Muscle layer of colon (tissue), 2 donors: ENCODE measurements around the gene PRR19.
"Not testable (repeated sequence)": the region's sequence is repeated elsewhere in the genome, so short reads cannot be mapped to it uniquely, and the experiment has no call there.

ENCODE experiments used
- H3K27ac ChIP-seq: one replicate; pipeline ENCODE4 v1.7.0; 2013; ENCODE audit warnings: low read depth, mild to moderate bottlenecking, low read length, moderate library complexity
- H3K27me3 ChIP-seq, 2 donors: one replicate each; pipeline ENCODE4 v1.7.0; 2013; ENCODE audit warnings: low read length in 2 of 2, mild to moderate bottlenecking in 2 of 2; ENCODE audit not compliant: insufficient read depth in 2 of 2, control insufficient read depth in 1 of 2
- H3K36me3 ChIP-seq: one replicate; pipeline ENCODE4 v1.7.0; 2013; ENCODE audit warnings: mild to moderate bottlenecking, low read length; ENCODE audit not compliant: insufficient read depth
- H3K4me1 ChIP-seq: one replicate; pipeline ENCODE4 v1.7.0; 2013; ENCODE audit warnings: mild to moderate bottlenecking, low read length; ENCODE audit not compliant: insufficient read depth
- H3K4me3 ChIP-seq, 2 donors: one replicate each; pipeline ENCODE4 v1.7.0; 2013; ENCODE audit warnings: low read length in 2 of 2, low read depth in 1 of 2, mild to moderate bottlenecking in 1 of 2, moderate library complexity in 1 of 2
- H3K9ac ChIP-seq: one replicate; pipeline ENCODE4 v1.7.0; 2013; ENCODE audit warnings: low read length
- H3K9me3 ChIP-seq: one replicate; pipeline ENCODE4 v1.7.0; 2013; ENCODE audit warnings: mild to moderate bottlenecking, low read length
- donor health status: abdominal sarcoma.
- donor health status: Adenocarcinoma of cecum.

PRR19 gene

GRCh38 chr19:42334697-42335373, 32.9 kb downstream of the PRR19 start:
- Histone ChIP-seq H3K36me3 (peaks cover 18% of the 10 kb centered on the region), H3K9ac (no peak overlapping the region)

DNA sequence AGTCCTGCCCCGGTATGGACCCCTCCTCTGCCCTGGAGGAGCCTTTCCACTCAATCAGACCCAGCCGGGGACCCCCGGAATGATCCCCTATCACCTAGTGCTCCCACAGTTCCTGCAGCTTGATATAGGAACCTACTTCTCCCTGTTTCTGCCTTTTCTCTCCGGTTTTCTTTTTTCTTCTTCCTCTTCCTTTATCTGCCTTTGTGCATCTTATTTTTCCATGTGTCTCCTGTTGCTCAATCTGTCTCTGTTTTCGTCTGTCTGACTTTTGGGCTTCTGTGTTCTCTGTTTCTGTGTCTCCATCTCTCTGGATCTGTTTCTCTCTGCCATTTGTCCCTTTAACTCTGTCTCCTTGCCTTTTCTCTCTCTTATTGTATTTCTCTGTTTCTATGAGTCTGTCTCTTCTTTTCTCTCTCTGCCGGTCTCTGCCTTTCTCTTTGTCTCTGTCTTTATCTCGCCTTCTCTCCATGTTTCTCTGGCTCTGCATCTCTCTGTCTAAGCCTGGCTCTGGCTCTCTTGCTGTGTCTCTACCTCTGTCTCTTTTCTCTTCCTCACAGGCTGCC, 33.5 kb downstream of the PRR19 start:
- Histone ChIP-seq H3K27me3 (no peaks in the 10 kb centered on the region), H3K36me3 (peaks cover 18% of the 10 kb centered on the region), H3K4me1 (no peaks in the 10 kb centered on the region), H3K27ac (no peak overlapping the region), H3K9me3 (no peaks in the 10 kb centered on the region), H3K9ac (no peak overlapping the region), H3K4me3 (no peak overlapping the region)

More at GRCh38 chr19:42334697-42335373, 32.9 kb downstream of the PRR19 start:
- Histone ChIP-seq H3K27me3 (no peaks in the 10 kb centered on the region), H3K9me3 (no peaks in the 10 kb centered on the region), H3K27ac (no peak overlapping the region), H3K4me1 (no peaks in the 10 kb centered on the region), H3K4me3 (no peak overlapping the region)

- Histone ChIP-seq H3K4me1 (no peaks in the 10 kb centered on the region), H3K4me3 (no peak overlapping the region), H3K9ac (no peak overlapping the region), H3K27me3 (no peaks in the 10 kb centered on the region), H3K9me3 (no peaks in the 10 kb centered on the region), H3K27ac (no peak overlapping the region), H3K36me3 (peaks cover 18% of the 10 kb centered on the region)
Measured at GRCh38 chr19:42335971-42336370, 34.0 kb downstream of the PRR19 start.

DNA sequence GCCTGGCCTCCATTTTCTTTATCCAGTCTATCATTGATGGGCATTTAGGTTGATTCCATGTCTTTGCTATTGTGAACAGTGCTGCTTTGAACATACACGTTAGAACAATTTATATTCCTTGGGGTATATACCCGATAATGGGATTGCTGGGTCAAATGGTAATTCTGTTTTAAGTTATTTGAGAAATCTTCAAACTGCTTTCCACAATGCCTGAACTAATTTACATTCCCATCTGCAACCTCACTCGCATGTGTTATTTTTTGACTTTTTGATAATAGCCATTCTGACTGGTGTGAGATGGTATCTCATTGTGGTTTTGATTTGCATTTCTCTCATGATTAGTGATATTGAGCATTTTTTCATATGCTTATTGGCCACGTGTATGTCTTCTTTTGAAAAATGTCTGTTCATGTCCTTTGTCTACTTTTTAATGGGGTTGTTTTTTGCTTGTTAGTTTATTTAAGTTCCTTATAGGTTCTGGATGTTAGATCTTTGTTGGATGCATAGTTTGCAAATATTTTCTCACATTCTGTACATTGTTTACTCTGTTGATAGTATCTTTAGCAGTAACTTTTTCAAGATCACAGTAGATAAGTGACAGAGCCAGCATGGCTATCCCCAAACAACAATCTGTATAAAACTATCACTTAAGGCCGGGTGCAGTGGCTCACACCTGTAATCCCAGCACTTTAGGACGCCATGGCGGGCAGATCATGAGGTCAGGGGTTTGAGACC, 37.4 kb downstream of the PRR19 start:
- H3K4me1 ChIP-seq, H3K27me3 ChIP-seq, H3K4me3 ChIP-seq, H3K9ac ChIP-seq, H3K9me3 ChIP-seq, H3K27ac ChIP-seq: not testable (repeated sequence)
- H3K36me3 ChIP-seq, result peaks cover 25% of the 10 kb centered on the region

DNA sequence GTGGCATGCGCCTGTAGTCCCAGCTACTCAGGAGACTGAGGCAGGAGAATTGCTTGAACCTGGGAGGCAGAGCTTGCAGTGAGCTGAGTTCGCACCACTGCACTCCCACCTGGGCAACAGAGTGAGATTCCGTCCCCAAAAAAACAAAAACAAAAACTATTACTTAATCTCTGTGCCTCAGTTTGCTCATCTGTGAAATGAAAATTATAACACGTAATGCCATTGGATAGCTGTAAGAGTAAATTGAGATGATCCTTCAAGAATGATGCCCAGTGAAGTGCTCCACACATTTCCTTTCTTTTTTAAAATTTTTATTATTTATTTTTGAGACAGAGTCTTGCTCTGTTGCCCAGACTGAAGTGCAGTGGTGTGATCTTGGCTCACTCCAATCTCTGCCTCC, 38.0 kb downstream of the PRR19 start:
- H3K27me3 ChIP-seq, H3K9me3 ChIP-seq, H3K4me1 ChIP-seq, H3K27ac ChIP-seq, H3K4me3 ChIP-seq, H3K9ac ChIP-seq: not testable (repeated sequence)
- peaks cover 20% of the 10 kb centered on the region for H3K36me3 ChIP-seq

GRCh38 chr19:42343344-42344110, 41.6 kb downstream of the PRR19 start:
- H3K27me3 ChIP-seq, result no peaks in the 10 kb centered on the region
- H3K27ac ChIP-seq, result no peak overlapping the region
- no peaks in the 10 kb centered on the region for H3K4me1 ChIP-seq
- no peak overlapping the region for H3K4me3 ChIP-seq
- no peak overlapping the region for H3K9ac ChIP-seq
- H3K36me3 ChIP-seq, result peaks cover 16% of the 10 kb centered on the region
- no peaks in the 10 kb centered on the region for H3K9me3 ChIP-seq

DNA sequence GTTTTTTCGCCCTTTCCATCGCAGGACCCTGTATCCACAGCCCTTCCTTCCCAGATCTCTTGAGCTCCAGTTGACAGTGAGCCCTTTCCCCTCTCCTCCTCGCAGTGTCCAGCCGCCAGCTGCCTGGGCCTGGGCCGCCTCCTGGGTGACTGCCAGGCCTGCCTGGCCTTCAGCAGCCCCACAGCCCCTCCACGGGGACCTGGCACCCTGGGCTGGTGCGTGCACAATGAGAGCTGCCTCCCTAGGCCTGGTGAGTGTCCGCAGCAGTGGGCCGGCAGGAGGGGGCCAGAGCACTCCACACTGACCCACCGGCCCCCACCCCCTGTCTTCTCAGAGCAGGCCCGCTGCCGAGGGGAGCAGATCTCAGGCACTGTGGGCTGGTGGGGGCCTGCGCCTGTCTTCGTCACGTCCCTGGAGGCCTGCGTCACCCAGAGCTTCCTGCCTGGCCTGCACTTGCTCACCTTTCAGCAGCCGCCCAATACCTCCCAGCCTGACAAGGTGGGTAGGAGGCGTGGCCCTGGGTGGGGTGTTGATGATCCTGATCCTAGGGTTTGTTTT, 42.5 kb downstream of the PRR19 start:
- Histone ChIP-seq H3K27me3 (no peaks in the 10 kb centered on the region), H3K4me1 (no peaks in the 10 kb centered on the region), H3K4me3 (no peak overlapping the region), H3K36me3 (peaks cover 17% of the 10 kb centered on the region), H3K9me3 (no peaks in the 10 kb centered on the region), H3K9ac (no peak overlapping the region), H3K27ac (no peak overlapping the region)

- no peaks in the 10 kb centered on the region for H3K27me3 ChIP-seq
- H3K4me1 ChIP-seq, result no peaks in the 10 kb centered on the region
- H3K27ac ChIP-seq, result no peak overlapping the region
- H3K36me3 ChIP-seq, result peaks cover 24% of the 10 kb centered on the region
- no peak overlapping the region for H3K9ac ChIP-seq
- no peak overlapping the region for H3K4me3 ChIP-seq
- no peaks in the 10 kb centered on the region for H3K9me3 ChIP-seq
Measured at GRCh38 chr19:42345191-42345812, 43.4 kb downstream of the PRR19 start.

GRCh38 chr19:42348211-42348610, 46.3 kb downstream of the PRR19 start:
- H3K27me3 ChIP-seq, result no peaks in the 10 kb centered on the region
- H3K9ac ChIP-seq, result no peak overlapping the region
- H3K27ac ChIP-seq, result no peak overlapping the region
- H3K4me1 ChIP-seq, result no peaks in the 10 kb centered on the region
- H3K36me3 ChIP-seq, result peaks cover 34% of the 10 kb centered on the region
- H3K9me3 ChIP-seq, result no peaks in the 10 kb centered on the region
- no peak overlapping the region for H3K4me3 ChIP-seq

- peaks cover 47% of the 10 kb centered on the region for H3K36me3 ChIP-seq
- H3K4me3 ChIP-seq, result no peak overlapping the region
- no peaks in the 10 kb centered on the region for H3K4me1 ChIP-seq
Measured at GRCh38 chr19:42349378-42350107, 47.6 kb downstream of the PRR19 start.

More at GRCh38 chr19:42349378-42350107, 47.6 kb downstream of the PRR19 start:
- H3K27ac ChIP-seq, result no peak overlapping the region
- no peaks in the 10 kb centered on the region for H3K27me3 ChIP-seq
- no peak overlapping the region for H3K9ac ChIP-seq
- H3K9me3 ChIP-seq, result no peaks in the 10 kb centered on the region
